Aorta (tissue), 5 donors: Measurements from ENCODE around the gene NECAB2. TPM values are rescaled to one million over a fixed set of nuclear protein-coding genes. Genes with fewer than 3 reads are reported as not detected.

Experiments used
- ATAC-seq: fragments of 200-7000 bp; cut with Tn5 transposase; one replicate; pipeline ENCODE4 v1.9.1; 2022; ENCODE audit warnings: moderate library complexity; ENCODE audit not compliant: low FRiP score
- DNase-seq, 2 donors: peaks; one replicate each; pipeline ENCODE4 v3.0.0-alpha.2; 2020
- H3K27ac ChIP-seq, 2 donors: one replicate each; pipeline ENCODE4 v1.5.1; 2013; ENCODE audit warnings: low read length in 2 of 2, mild to moderate bottlenecking in 2 of 2, moderate library complexity in 2 of 2, control low read depth in 1 of 2, inconsistent platforms in 1 of 2, low read depth in 1 of 2
- H3K27me3 ChIP-seq, 2 donors: one replicate each; pipeline ENCODE4 v1.6.1; 2013; ENCODE audit warnings: control low read depth in 1 of 2, low read length in 1 of 2, mild to moderate bottlenecking in 1 of 2, moderate library complexity in 1 of 2; ENCODE audit not compliant: insufficient read depth in 2 of 2, control insufficient read depth in 1 of 2
- H3K36me3 ChIP-seq, 2 donors: one replicate each; pipeline ENCODE4 v1.6.1; 2013; ENCODE audit warnings: control low read depth in 1 of 2, low read length in 1 of 2, mild to moderate bottlenecking in 1 of 2; ENCODE audit not compliant: insufficient read depth in 2 of 2, control insufficient read depth in 1 of 2
- H3K4me1 ChIP-seq, 2 donors: one replicate each; pipeline ENCODE4 v1.6.1; 2013; ENCODE audit warnings: low read length in 2 of 2, control low read depth in 1 of 2, mild to moderate bottlenecking in 1 of 2, moderate library complexity in 1 of 2; ENCODE audit not compliant: insufficient read depth in 2 of 2, control insufficient read depth in 1 of 2
- H3K4me3 ChIP-seq, 2 donors: one replicate each; pipeline ENCODE4 v1.5.1; 2013; ENCODE audit warnings: low read length in 2 of 2, control low read depth in 1 of 2, mild to moderate bottlenecking in 1 of 2
- H3K9me3 ChIP-seq: one replicate; pipeline ENCODE4 v1.6.1; 2013; ENCODE audit warnings: mild to moderate bottlenecking, low read length; ENCODE audit not compliant: control insufficient read depth
- WGBS, 2 donors: extraction: QIAGEN DNeasy Blood & Tissue Kit; methylation state at CpG; one replicate each; pipeline ENCODE4 v1.1.7; 2013; 5-methylcytosine and 5-hydroxymethylcytosine counted together
- intact Hi-C, 2 donors: fragments of 100-400 bp; cut with DNase I; formaldehyde crosslinking; loops; one replicate each; pipeline versions ENCODE4 v1.14.2 to v1.15.0; 2022
- polyA plus RNA-seq, 2 donors: library from polyadenylated mRNA; stranded (reverse); fragments of 200-250 nt; gene quantifications; one replicate each; pipeline ENCODE4 v1.2.3, GENCODE V29; 2013
- total RNA-seq, 2 donors: library from RNA; stranded (reverse); fragmentation: NEBNext Ultra II Directional; extraction: Animal tissue kit (Norgen Biotek cat#: 25700); gene quantifications; one replicate each; pipeline ENCODE4 v1.2.1, GENCODE V29; 2021
- donor health status: healthy with polysubstance abuse.
- donor health status: Bipolar disorder and iron deficiency.
- donor health status: DM: no; HTN: no; CAD: no.
- donor health status: DM: no; HTN: no; CAD: no.
- donor health status: DM: yes; HTN: yes; CAD: no.

NECAB2 gene
- total and polyA plus RNA-seq, 4 donors: 0.23 to 0.75 TPM; not detected in 2

DNA sequence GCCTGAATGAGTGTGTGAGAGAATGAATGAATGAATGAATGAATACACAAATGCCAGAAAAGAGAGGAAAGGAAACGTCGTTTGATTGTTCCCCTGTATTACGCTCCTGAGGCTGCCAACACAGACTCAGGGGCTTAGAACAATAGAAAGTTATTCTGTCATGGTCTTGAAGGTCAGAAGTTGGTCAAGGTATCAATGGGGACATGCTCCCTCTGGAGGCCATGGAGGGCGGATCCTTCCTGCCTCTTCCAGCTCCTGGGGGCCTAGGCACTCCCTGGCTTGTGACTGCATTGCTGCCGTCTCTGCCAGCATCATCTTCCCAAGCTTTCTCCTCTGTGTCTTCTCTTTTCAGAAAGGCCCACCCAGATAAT lies 76.1 kb downstream of the NECAB2 start:
- Histone ChIP-seq H3K27ac (no peak overlapping the region), H3K9me3 (no peaks in the 10 kb centered on the region), H3K27me3 (no peaks in the 10 kb centered on the region), H3K4me3 (no peak overlapping the region), H3K4me1 (no peaks in the 10 kb centered on the region), H3K36me3 (no peaks in the 10 kb centered on the region)
- intact Hi-C loops: no loop called here
- 47 to 55% methylated on average over 5 of the region's 5 CpGs for WGBS, 2 donors
- ATAC-seq: no peak
- peak; percentile 5 to 48 for DNase-seq

DNA sequence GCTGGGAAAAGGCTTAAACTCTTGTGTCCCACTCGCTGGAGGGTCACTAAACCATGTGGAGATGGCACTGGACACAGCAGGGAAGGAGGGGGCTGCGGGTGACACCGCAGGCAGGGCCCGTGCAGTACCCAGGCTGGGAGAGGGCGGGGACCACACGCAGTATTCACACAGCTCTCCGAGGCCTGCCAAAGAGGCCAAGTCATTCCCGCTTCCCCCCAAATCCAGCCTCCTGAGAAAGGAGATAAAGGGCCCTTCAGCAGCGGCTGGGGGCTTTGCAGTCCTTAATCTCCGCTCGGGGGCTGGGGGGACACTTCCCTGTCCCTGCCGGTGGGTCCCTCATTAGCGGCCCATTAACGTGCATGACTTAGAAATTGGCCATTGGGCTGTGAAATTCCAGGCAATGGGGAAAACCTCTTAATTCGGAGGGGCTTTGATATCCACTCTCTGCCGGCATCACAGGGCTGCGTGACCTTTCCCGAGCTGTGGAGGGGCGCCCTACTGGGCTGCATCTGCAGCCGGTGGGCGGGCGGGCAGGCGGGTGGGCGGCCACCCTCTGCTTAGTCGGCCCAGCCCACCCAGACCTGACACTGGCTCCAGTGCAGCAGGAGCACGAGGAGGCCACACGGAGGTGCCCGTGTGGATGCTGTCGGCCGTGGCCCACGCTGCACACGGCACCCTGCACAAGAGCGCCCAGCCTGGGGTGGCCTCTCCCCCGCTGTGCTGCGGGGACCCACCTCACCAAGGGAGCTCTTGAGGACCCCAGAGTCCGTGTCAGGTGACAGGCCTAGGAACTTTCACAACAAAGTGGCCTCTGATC lies 77.2 kb downstream of the NECAB2 start:
- H3K4me3 ChIP-seq: no peak overlapping the region
- ATAC-seq (no peak), DNase-seq (peak; percentile 22 to 66)
- H3K36me3 ChIP-seq: peaks cover 0 to 2% of the 10 kb centered on the region in 2 donors
- H3K4me1 ChIP-seq: no peaks in the 10 kb centered on the region
- WGBS, 2 donors: 46 to 57% methylated on average over 35 to 36 of the region's 36 CpGs
- no peaks in the 10 kb centered on the region for H3K27me3 ChIP-seq
- H3K9me3 ChIP-seq: no peaks in the 10 kb centered on the region
- intact Hi-C loops: no loop called here
- no peak overlapping the region for H3K27ac ChIP-seq

DNA sequence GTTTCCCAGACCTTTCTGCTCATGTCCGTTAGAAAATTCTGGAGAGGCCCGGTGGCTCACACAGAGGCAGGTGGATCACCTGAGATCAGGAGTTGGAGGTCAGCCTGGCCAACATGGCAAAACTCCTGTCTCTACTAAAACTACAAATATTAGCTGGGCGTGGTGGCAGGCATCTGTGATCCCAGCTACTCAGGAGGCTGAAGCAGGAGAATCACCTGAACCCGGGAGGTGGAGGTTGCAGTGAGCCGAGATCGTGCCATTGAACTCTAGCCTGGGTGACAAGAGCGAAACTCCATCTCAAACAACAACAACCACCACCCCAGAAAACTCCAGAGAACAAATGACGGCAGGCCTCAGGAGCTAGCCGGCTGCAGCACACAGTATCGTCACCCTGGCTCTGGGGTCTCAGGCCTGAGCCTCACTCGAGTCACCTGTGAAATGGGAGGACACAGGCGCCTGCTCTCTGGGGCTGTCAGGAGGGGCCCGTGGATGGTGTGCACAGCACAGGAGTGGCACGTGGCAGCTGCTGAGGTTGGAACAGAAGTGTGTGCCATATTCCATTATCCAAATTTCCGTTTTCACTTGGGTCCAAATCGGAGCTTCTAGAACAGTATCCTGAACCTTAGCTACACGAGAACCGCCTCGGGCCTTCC lies 77.9 kb downstream of the NECAB2 start:
- no peak for ATAC-seq
- 91 to 93% methylated on average over 19 of the region's 19 CpGs for WGBS, 2 donors
- intact Hi-C loops: no loop called here
- Histone ChIP-seq H3K9me3 (no peaks in the 10 kb centered on the region), H3K36me3 (peaks cover 0 to 4% of the 10 kb centered on the region in 2 donors), H3K27me3 (no peaks in the 10 kb centered on the region), H3K4me1 (no peaks in the 10 kb centered on the region), H3K27ac (no peak overlapping the region), H3K4me3 (no peak overlapping the region)
- peak in 1 of 2 donors; percentile 34 for DNase-seq

DNA sequence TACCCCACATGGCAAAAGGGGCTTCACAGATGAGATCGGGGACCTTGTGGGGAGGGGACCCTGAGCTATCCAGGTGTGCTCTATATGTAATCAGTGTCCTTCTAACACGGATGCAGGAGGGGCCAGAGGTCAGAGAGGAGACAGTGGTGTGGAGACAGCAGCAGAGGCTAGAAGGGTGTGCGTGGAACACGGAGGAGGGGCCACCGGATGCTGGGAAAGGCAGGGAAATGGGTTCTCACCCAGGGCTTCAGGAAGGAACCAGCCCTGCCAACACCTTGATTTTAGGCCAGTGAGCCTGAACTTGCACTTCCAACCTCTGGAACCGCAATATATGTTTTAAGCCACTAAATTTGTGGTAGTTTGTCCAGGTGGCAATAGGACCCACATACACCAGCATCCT lies 79.2 kb downstream of the NECAB2 start:
- WGBS, 2 donors: 85 to 88% methylated on average over 6 of the region's 6 CpGs
- H3K27me3 ChIP-seq: no peaks in the 10 kb centered on the region
- no peaks in the 10 kb centered on the region for H3K4me1 ChIP-seq
- no peaks in the 10 kb centered on the region for H3K9me3 ChIP-seq
- peak; percentile 24 to 36 for DNase-seq
- H3K4me3 ChIP-seq: no peak overlapping the region
- intact Hi-C loops: no loop called here
- ATAC-seq: no peak
- no peak overlapping the region for H3K27ac ChIP-seq
- H3K36me3 ChIP-seq: peaks cover 0 to 4% of the 10 kb centered on the region in 2 donors

DNA sequence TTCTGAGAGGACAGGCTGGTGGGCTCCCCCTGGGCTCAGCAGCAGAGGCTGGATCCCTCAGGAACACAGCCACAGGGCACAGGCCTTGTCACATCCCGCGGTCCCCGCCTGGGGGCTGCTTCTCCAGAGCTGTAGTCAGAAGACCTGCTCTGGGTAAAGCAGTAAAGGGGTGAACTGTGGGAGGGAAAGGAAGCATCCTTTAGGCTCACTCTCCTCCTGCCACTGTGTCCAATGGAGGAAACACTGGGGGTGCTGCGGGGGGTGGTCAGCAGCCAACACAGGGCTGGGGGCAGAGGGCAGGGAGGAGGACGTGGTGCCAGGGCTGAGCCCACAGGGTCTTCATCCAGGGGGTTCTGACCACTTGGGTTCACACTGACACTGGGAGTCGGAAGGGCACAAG lies 79.6 kb downstream of the NECAB2 start:
- Histone ChIP-seq H3K4me3 (no peak overlapping the region), H3K27ac (no peak overlapping the region), H3K27me3 (no peaks in the 10 kb centered on the region), H3K9me3 (no peaks in the 10 kb centered on the region), H3K36me3 (peaks cover 0 to 4% of the 10 kb centered on the region in 2 donors), H3K4me1 (no peaks in the 10 kb centered on the region)
- 86 to 95% methylated on average over 6 of the region's 6 CpGs for WGBS, 2 donors
- intact Hi-C loops: no loop called here
- DNase-seq (peak; percentile 12 to 59), ATAC-seq (no peak)

DNA sequence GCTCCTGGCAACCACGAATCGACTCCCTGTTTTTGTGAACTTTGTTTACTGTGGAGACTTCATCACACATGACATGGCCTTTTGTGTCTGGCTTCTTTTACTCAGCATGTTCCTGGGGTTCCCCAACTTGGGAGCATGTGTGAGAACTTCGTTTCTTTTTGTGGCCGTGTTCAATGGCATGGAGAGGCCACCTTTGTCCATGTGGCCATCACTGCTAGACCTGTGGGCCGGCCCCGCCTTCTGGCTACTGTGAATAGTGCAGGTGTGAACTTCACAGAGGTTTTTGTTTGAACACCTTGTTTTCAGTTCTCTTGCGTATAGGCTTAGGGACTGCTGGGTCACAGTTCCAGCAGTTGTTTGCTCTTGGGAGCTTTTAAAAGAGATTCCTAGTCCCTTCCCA lies 80.2 kb downstream of the NECAB2 start:
- Histone ChIP-seq H3K4me3 (no peak overlapping the region), H3K36me3 (peaks cover 0 to 4% of the 10 kb centered on the region in 2 donors), H3K9me3 (no peaks in the 10 kb centered on the region), H3K27ac (no peak overlapping the region), H3K4me1 (no peaks in the 10 kb centered on the region), H3K27me3 (no peaks in the 10 kb centered on the region)
- whole genome bisulfite sequencing, 2 donors: 83 to 84% methylated on average over 7 of the region's 7 CpGs
- intact Hi-C loops: no loop called here
- ATAC-seq (no peak), DNase-seq (peak; percentile 20 to 52)

DNA sequence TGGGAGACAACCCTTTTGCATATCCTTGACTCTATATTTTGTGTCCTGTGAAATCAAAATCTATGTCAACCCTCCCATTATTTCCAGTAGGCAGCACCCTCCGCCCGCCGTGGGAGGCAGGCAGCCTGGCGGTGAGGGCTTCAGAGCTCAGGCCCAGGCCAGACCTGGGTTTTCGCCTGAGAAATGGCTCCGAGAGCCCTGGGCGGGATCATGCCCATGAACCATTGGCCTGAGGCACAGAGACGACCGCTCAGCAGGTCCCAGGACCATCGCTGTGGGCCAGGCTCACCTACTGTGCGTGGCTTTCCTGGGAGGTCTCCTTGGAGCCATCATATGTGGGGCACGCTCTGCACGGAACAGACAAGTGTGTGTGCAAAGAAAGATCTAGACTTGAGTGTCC lies 80.8 kb downstream of the NECAB2 start:
- peaks cover 0 to 4% of the 10 kb centered on the region in 2 donors for H3K36me3 ChIP-seq
- H3K9me3 ChIP-seq: no peaks in the 10 kb centered on the region
- no peak for ATAC-seq
- H3K4me1 ChIP-seq: no peaks in the 10 kb centered on the region
- WGBS, 2 donors: 89 to 92% methylated on average over 13 of the region's 13 CpGs
- DNase-seq: peak; percentile 6 to 46
- intact Hi-C loops: no loop called here
- H3K27me3 ChIP-seq: no peaks in the 10 kb centered on the region
- no peak overlapping the region for H3K27ac ChIP-seq
- no peak overlapping the region for H3K4me3 ChIP-seq

DNA sequence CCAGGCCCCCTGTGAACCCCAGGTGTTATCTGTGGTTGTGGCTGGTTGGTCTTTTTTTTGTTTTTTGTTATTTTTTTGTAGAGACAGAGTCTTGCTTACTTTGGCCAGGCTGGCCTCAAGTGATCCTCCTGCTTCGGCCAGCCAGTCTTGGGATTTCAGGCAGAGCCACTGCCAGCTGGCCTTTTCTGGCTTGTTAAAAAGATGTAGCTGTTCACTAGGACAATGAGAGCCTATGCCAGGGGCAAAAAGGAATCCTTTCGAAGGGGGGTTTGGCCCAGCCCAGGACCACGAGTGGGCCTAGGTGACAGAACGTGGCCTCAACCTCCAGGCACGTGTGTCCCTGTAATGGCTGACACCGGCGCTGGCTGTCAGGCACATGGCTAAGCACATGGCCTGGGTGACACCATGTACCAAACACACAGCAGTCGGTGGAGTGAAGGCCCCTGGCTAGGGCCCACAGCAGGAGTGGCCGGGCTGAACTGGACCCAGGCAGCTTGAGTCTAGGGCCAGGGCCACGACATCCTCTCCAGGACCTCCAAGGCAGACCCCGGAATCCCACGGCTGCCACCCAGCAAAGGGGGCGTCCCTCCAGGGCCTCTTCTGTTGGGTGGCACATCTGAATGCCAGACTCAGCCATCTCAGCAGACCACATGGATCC lies 81.5 kb downstream of the NECAB2 start:
- Histone ChIP-seq H3K36me3 (peaks cover 0 to 4% of the 10 kb centered on the region in 2 donors), H3K27me3 (no peaks in the 10 kb centered on the region), H3K27ac (no peak overlapping the region), H3K4me3 (no peak overlapping the region), H3K9me3 (no peaks in the 10 kb centered on the region), H3K4me1 (no peaks in the 10 kb centered on the region)
- DNase-seq (peak in 1 of 2 donors; percentile 75), ATAC-seq (peak; percentile 8)
- intact Hi-C loops: no loop called here
- 72 to 73% methylated on average over 13 of the region's 13 CpGs for WGBS, 2 donors
